Stimulated activated naive B cell treated with anti-CD40 and anti-IgM and Interleukin-4, amounts not matched to agents 10 μg/mL and 1 μg/mL and 100 μg/mL, for 72 hours (primary cell): ENCODE measurements around the gene ERC2.

Source experiments
- ATAC-seq, 2 donors: fragments of 150-1000 bp; cut with Tn5 transposase; replicated peaks; 2 replicates each; pipeline ENCODE4 v1.10.0; 2021; ENCODE audit warnings: moderate library complexity in 1 of 2
- DNase-seq: peaks from one replicate; pipeline ENCODE4 v3.0.0; 2021
- H3K27ac Mint-ChIP-seq: one replicate; pipeline ENCODE4 v1.8.0; 2022; ENCODE audit warnings: mild to moderate bottlenecking, mixed read lengths
- H3K27me3 Mint-ChIP-seq, 2 donors: one replicate each; pipeline ENCODE4 v1.8.0; 2022; ENCODE audit warnings: mixed read lengths in 2 of 2
- H3K36me3 Mint-ChIP-seq, 2 donors: one replicate each; pipeline ENCODE4 v1.8.0; 2022; ENCODE audit warnings: mixed read lengths in 2 of 2, mild to moderate bottlenecking in 1 of 2
- H3K4me1 Mint-ChIP-seq, 2 donors: one replicate each; pipeline ENCODE4 v1.8.0; 2022; ENCODE audit warnings: mixed read lengths in 2 of 2, mild to moderate bottlenecking in 1 of 2
- H3K4me3 Mint-ChIP-seq, 2 donors: one replicate each; pipeline ENCODE4 v1.8.0; 2022; ENCODE audit warnings: mild to moderate bottlenecking in 2 of 2, mixed read lengths in 2 of 2, moderate library complexity in 1 of 2
- H3K9me3 Mint-ChIP-seq, 2 donors: one replicate each; pipeline ENCODE4 v1.8.0; 2022; ENCODE audit warnings: mixed read lengths in 2 of 2, mild to moderate bottlenecking in 1 of 2

The ERC2 gene

DNA sequence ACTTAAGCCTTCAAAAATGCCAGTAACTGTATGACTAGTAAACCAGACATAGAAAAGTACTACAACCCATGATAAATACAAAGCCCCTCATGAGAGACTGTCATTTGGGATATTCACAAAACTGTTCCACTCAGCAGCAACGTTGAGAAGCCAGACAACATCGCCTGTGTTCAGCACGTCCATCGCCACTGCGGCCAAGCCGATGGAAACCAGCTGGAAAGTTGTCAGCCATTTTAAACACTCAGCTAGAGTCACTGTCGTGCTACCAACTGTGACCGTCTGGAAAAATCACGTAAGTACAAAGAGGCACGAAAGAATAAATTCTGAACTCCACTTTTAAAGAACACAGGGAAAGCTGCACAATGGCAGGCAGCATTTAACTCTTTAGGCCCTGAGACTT, 640.5 kb downstream of the ERC2 start:
- Mint-ChIP-seq H3K9me3 (peaks cover 2 to 6% of the 10 kb centered on the region in 2 donors), H3K36me3 (no peaks in the 10 kb centered on the region), H3K4me3 (no peak overlapping the region), H3K27me3 (peaks cover 0 to 5% of the 10 kb centered on the region in 2 donors), H3K4me1 (no peaks in the 10 kb centered on the region), H3K27ac (no peak overlapping the region)
- DNase-seq (no peak), ATAC-seq (no peak)

GRCh38 chr3:55826731-55827496, 641.4 kb downstream of the ERC2 start:
- H3K27ac Mint-ChIP-seq = no peak overlapping the region
- H3K36me3 Mint-ChIP-seq = no peaks in the 10 kb centered on the region
- H3K4me1 Mint-ChIP-seq = no peaks in the 10 kb centered on the region

GRCh38 chr3:55826097-55826496, 642.2 kb downstream of the ERC2 start:
- DNase-seq (no peak), ATAC-seq (no peak)
- H3K4me3 Mint-ChIP-seq = no peak overlapping the region
- H3K27ac Mint-ChIP-seq = no peak overlapping the region
- peaks cover 3 to 6% of the 10 kb centered on the region in 2 donors for H3K9me3 Mint-ChIP-seq
- H3K27me3 Mint-ChIP-seq = peaks cover 0 to 5% of the 10 kb centered on the region in 2 donors
- H3K4me1 Mint-ChIP-seq = no peaks in the 10 kb centered on the region
- H3K36me3 Mint-ChIP-seq = no peaks in the 10 kb centered on the region

More at GRCh38 chr3:55826731-55827496, 641.4 kb downstream of the ERC2 start:
- Mint-ChIP-seq H3K27me3 (peaks cover 0 to 5% of the 10 kb centered on the region in 2 donors), H3K9me3 (peaks cover 3 to 6% of the 10 kb centered on the region in 2 donors), H3K4me3 (no peak overlapping the region)
- no peak for DNase-seq
- ATAC-seq = no peak

DNA sequence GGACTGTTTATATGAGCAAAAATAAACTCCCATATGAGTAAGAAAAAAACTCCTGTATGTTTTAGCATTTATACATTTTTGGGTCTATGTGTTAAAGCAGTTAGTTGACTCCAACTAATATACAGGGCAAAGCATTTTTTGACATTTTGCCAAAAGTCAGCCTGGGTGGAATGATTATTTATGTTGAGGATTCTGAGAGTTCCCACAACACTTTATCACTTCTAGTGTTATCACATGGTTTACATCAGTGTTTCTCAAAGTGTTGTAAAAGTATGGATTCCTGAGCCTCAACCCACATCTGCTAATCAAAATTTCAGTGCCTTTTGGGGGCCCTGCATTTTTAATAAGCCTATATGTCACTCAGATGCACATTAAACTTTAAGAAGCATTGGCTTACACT, 643.9 kb downstream of the ERC2 start:
- H3K27me3 Mint-ChIP-seq = peaks cover 0 to 5% of the 10 kb centered on the region in 2 donors
- no peaks in the 10 kb centered on the region for H3K36me3 Mint-ChIP-seq
- no peaks in the 10 kb centered on the region for H3K4me1 Mint-ChIP-seq
- no peak for DNase-seq
- H3K27ac Mint-ChIP-seq = no peak overlapping the region
- H3K9me3 Mint-ChIP-seq = peaks cover 3 to 6% of the 10 kb centered on the region in 2 donors
- no peak overlapping the region for H3K4me3 Mint-ChIP-seq
- no peak for ATAC-seq

GRCh38 chr3:55823829-55824228, 644.4 kb downstream of the ERC2 start:
- no peaks in the 10 kb centered on the region for H3K36me3 Mint-ChIP-seq
- H3K4me1 Mint-ChIP-seq = no peaks in the 10 kb centered on the region
- no peak for DNase-seq
- no peak for ATAC-seq
- H3K9me3 Mint-ChIP-seq = peaks cover 3 to 6% of the 10 kb centered on the region in 2 donors
- H3K4me3 Mint-ChIP-seq = no peak overlapping the region
- H3K27ac Mint-ChIP-seq = no peak overlapping the region
- peaks cover 0 to 5% of the 10 kb centered on the region in 2 donors for H3K27me3 Mint-ChIP-seq

- Mint-ChIP-seq H3K4me3 (no peak overlapping the region), H3K27ac (no peak overlapping the region), H3K36me3 (no peaks in the 10 kb centered on the region), H3K4me1 (no peaks in the 10 kb centered on the region), H3K9me3 (peaks cover 3 to 6% of the 10 kb centered on the region in 2 donors), H3K27me3 (peaks cover 0 to 5% of the 10 kb centered on the region in 2 donors)
- DNase-seq (no peak), ATAC-seq (no peak)
Observed at GRCh38 chr3:55823001-55823400, 645.3 kb downstream of the ERC2 start.

- H3K9me3 Mint-ChIP-seq = peaks cover 3% of the 10 kb centered on the region in 2 donors
- no peaks in the 10 kb centered on the region for H3K27me3 Mint-ChIP-seq
- H3K4me3 Mint-ChIP-seq = no peak overlapping the region
- H3K4me1 Mint-ChIP-seq = no peaks in the 10 kb centered on the region
- ATAC-seq = no peak
- DNase-seq = no peak
- no peaks in the 10 kb centered on the region for H3K36me3 Mint-ChIP-seq
- no peak overlapping the region for H3K27ac Mint-ChIP-seq
Observed at GRCh38 chr3:55819005-55819404, 649.3 kb downstream of the ERC2 start.

GRCh38 chr3:55818485-55818884, 649.8 kb downstream of the ERC2 start:
- Mint-ChIP-seq H3K9me3 (peaks cover 3% of the 10 kb centered on the region in 2 donors), H3K36me3 (no peaks in the 10 kb centered on the region), H3K4me3 (no peak overlapping the region), H3K27ac (no peak overlapping the region), H3K27me3 (no peaks in the 10 kb centered on the region), H3K4me1 (no peaks in the 10 kb centered on the region)
- no peak for DNase-seq
- no peak for ATAC-seq

GRCh38 chr3:55816794-55817576, 651.3 kb downstream of the ERC2 start:
- ATAC-seq (no peak), DNase-seq (no peak)
- no peaks in the 10 kb centered on the region for H3K4me1 Mint-ChIP-seq
- H3K27me3 Mint-ChIP-seq = no peaks in the 10 kb centered on the region
- no peaks in the 10 kb centered on the region for H3K9me3 Mint-ChIP-seq
- H3K36me3 Mint-ChIP-seq = no peaks in the 10 kb centered on the region
- no peak overlapping the region for H3K27ac Mint-ChIP-seq
- no peak overlapping the region for H3K4me3 Mint-ChIP-seq

GRCh38 chr3:55815262-55815661, 653.0 kb downstream of the ERC2 start:
- H3K27me3 Mint-ChIP-seq = no peaks in the 10 kb centered on the region
- H3K27ac Mint-ChIP-seq = no peak overlapping the region
- no peaks in the 10 kb centered on the region for H3K36me3 Mint-ChIP-seq
- H3K4me1 Mint-ChIP-seq = no peaks in the 10 kb centered on the region
- no peak overlapping the region for H3K4me3 Mint-ChIP-seq
- DNase-seq (no peak), ATAC-seq (no peak)
- H3K9me3 Mint-ChIP-seq = no peaks in the 10 kb centered on the region

DNA sequence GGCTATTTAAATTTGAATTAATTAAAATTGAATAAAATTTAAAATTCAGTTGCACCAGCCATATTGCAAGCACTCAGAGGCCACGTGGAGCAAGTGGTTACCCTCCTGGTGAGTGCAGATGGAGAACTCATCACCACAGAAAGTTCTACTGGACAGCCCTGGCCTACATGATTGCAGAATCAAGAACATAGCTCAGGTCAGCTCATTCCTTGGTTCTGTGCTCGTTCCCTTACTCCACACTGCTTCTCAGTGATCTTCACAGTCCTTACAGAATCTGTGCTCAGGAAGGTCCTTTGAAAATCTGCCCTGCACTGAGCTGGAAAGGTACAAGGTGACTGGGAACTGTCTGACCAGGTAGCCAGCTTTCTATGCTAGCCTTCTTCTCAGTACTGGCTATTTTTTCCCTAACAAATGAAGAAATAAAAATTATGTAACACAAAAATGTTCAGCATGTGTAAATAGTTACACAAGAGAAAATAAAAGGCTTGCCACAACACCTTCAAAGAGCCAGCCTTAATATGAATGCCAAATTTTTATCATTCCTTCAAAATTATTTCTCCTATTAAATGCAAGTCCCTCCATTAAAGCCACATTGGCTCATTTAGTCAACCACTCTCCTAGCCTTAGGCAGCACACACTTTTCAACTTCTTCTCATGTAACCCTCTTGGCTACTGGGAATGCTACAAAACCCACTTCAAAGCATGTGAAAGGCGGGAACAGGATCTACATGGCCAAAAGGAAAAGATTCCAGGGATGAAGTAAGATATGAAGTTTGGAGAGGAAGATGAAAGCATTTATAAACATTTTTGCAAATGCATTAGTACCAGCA, 654.8 kb downstream of the ERC2 start:
- Mint-ChIP-seq H3K27me3 (no peaks in the 10 kb centered on the region), H3K27ac (no peak overlapping the region), H3K4me1 (no peaks in the 10 kb centered on the region), H3K36me3 (no peaks in the 10 kb centered on the region), H3K4me3 (no peak overlapping the region), H3K9me3 (no peaks in the 10 kb centered on the region)
- DNase-seq = no peak
- ATAC-seq = no peak

- H3K27me3 Mint-ChIP-seq = no peaks in the 10 kb centered on the region
- peaks cover 0 to 2% of the 10 kb centered on the region in 2 donors for H3K9me3 Mint-ChIP-seq
- H3K36me3 Mint-ChIP-seq = no peaks in the 10 kb centered on the region
- ATAC-seq (no peak), DNase-seq (no peak)
- H3K27ac Mint-ChIP-seq = no peak overlapping the region
- no peak overlapping the region for H3K4me3 Mint-ChIP-seq
- no peaks in the 10 kb centered on the region for H3K4me1 Mint-ChIP-seq
Observed at GRCh38 chr3:55812394-55813013, 655.8 kb downstream of the ERC2 start.

DNA sequence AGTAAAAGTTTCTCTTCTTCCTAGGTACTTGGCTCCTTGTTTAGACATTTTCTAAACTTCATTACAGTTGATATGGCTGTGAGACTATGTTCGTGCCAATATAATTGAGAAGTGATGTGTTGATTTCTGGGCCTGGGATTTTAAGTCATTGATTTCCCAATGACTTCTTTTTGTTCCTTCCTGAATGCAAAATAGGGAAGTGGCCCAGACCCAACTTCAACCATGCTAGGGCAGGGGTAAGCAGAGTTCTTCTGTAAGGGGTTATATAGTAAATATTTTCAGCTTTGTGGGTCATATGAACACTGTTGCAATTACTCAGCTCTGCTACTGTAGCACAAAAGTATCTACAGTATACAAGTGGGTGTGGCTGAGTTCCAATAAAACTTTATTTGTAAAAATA, 661.1 kb downstream of the ERC2 start:
- H3K4me1 Mint-ChIP-seq = no peaks in the 10 kb centered on the region
- peaks cover 0 to 6% of the 10 kb centered on the region in 2 donors for H3K27me3 Mint-ChIP-seq
- no peak for ATAC-seq
- H3K36me3 Mint-ChIP-seq = no peaks in the 10 kb centered on the region
- peaks cover 0 to 2% of the 10 kb centered on the region in 2 donors for H3K9me3 Mint-ChIP-seq
- no peak overlapping the region for H3K27ac Mint-ChIP-seq
- DNase-seq = no peak
- no peak overlapping the region for H3K4me3 Mint-ChIP-seq

GRCh38 chr3:55805169-55805568, 663.1 kb downstream of the ERC2 start:
- Mint-ChIP-seq H3K4me1 (no peaks in the 10 kb centered on the region), H3K27ac (no peak overlapping the region), H3K4me3 (no peak overlapping the region), H3K9me3 (peaks cover 0 to 2% of the 10 kb centered on the region in 2 donors), H3K27me3 (peaks cover 0 to 6% of the 10 kb centered on the region in 2 donors), H3K36me3 (no peaks in the 10 kb centered on the region)
- DNase-seq (no peak), ATAC-seq (no peak)
